Measurements from ENCODE around the gene SPIRE2. TPM values are rescaled to one million over a fixed set of nuclear protein-coding genes. Genes with fewer than 3 reads are reported as not detected.

Gene SPIRE2
- total and polyA plus RNA-seq, 9 of the 15 experiments (the other 6 are each of a cell fraction or from before 2014, with no cell fraction given): 0.70 to 7.5 (median 4.6) TPM

GRCh38 chr16:89873109-89873971, 45.1 kb downstream of the SPIRE2 start, which contains the start of gene TCF25 (continued):
- TF ChIP-seq NR4A1 (CRISPR knock-in tag; IDR thresholded peaks at IDR 0.05) (no peak), NR4A1 (tag; IDR thresholded peaks at IDR 0.05) (no peak), ZNF316 (IDR thresholded peaks at IDR 0.05) (no peak), GTF2F1 (IDR thresholded peaks at IDR 0.05; ENCODE audit: low read depth, low read length) (0 out of 2 replicates have a peak, but pooled peaks have one; percentile 23), ZBTB49 (CRISPR knock-in tag; IDR thresholded peaks at IDR 0.05; ENCODE audit: borderline replicate concordance) (no peak), ARNT (IDR thresholded peaks at IDR 0.05) (no peak), FOXJ2 (tag; IDR thresholded peaks at IDR 0.05) (no peak), SRSF3 (IDR thresholded peaks at IDR 0.05; ENCODE audit: insufficient read depth, low read length) (no peak), MXI1 (IDR thresholded peaks at IDR 0.05; ENCODE audit: low read depth, low read length) (no peak), E2F4 (CRISPR knock-in tag; IDR thresholded peaks at IDR 0.05; ENCODE audit: low read depth) (no peak), ESRRA (IDR thresholded peaks at IDR 0.05; ENCODE audit: borderline replicate concordance, low read depth) (no peak), PKNOX1 (IDR thresholded peaks at IDR 0.05) (no peak), SETDB1 (IDR thresholded peaks at IDR 0.05; ENCODE audit: low read length) (no peak), TFE3 (CRISPR knock-in tag; IDR thresholded peaks at IDR 0.05) (no peak), CTBP1 (IDR thresholded peaks at IDR 0.05; ENCODE audit: borderline replicate concordance) (no peak), MEIS2 (IDR thresholded peaks at IDR 0.05; ENCODE audit: partially characterized antibody) (peak; percentile 51), ZNF324 (CRISPR knock-in tag; IDR thresholded peaks at IDR 0.05) (no peak), SOX6 (IDR thresholded peaks at IDR 0.05) (peak; percentile 48; the same call in 1 of the 2 replicates), FOXK1 (CRISPR knock-in tag; IDR thresholded peaks at IDR 0.05; ENCODE audit: borderline replicate concordance) (no peak)
- TF ChIP-seq, protein P1, sequence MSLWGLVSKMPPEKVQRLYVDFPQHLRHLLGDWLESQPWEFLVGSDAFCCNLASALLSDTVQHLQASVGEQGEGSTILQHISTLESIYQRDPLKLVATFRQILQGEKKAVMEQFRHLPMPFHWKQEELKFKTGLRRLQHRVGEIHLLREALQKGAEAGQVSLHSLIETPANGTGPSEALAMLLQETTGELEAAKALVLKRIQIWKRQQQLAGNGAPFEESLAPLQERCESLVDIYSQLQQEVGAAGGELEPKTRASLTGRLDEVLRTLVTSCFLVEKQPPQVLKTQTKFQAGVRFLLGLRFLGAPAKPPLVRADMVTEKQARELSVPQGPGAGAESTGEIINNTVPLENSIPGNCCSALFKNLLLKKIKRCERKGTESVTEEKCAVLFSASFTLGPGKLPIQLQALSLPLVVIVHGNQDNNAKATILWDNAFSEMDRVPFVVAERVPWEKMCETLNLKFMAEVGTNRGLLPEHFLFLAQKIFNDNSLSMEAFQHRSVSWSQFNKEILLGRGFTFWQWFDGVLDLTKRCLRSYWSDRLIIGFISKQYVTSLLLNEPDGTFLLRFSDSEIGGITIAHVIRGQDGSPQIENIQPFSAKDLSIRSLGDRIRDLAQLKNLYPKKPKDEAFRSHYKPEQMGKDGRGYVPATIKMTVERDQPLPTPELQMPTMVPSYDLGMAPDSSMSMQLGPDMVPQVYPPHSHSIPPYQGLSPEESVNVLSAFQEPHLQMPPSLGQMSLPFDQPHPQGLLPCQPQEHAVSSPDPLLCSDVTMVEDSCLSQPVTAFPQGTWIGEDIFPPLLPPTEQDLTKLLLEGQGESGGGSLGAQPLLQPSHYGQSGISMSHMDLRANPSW (CRISPR knock-in tag; IDR thresholded peaks at IDR 0.05): no peak

Data from K562 (cell line).